A549 (cell line): Measurements from ENCODE around the gene PRKN. TPM values are rescaled to one million over a fixed set of nuclear protein-coding genes. Genes with fewer than 3 reads are reported as not detected.

ENCODE experiments used
- ATAC-seq, 2 experiments: fragments of 200-7000 bp in 1 of 2; fragments of >200 bp in 1 of 2; cut with Nextera tagmentation in 1 of 2; cut with Tn5 transposase in 1 of 2; 3 replicates each; pipeline versions ENCODE4 v1.8.0 to v1.9.1; 2018 to 2020; ENCODE audit warnings: mild to moderate bottlenecking in 1 of 2, moderate library complexity in 1 of 2
- CTCF ChIA-PET: fragments of 300-600 bp; sonication (Branson Sonifier 250); formaldehyde crosslinking; extraction: SDS; loops from one replicate; lab custom pipeline; 2021; ENCODE audit warnings: antibody characterized with exemption, inconsistent platforms; lab: Yijun Ruan, JAX
- POLR2A ChIA-PET: fragments of 350-600 bp; formaldehyde crosslinking; extraction: SDS; loops from one replicate; lab custom pipeline; 2021; ENCODE audit warnings: antibody characterized with exemption, inconsistent platforms; lab: Yijun Ruan, JAX
- DNase-seq, 2 experiments: peaks; one replicate each; pipeline versions ENCODE4 v3.0.0 to v3.0.0-alpha.2; 2011 to 2016; ENCODE audit warnings: low read depth in 1 of 2, low spot score in 1 of 2
- FAIRE-seq: peaks from 2 replicates; lab custom pipeline; 2011; peaks lifted over from hg19 to GRCh38; lab: Jason Lieb, UNC
- H3K27ac ChIP-seq, 2 experiments: fragments of >200 bp; sonication (Bioruptor Twin); formaldehyde crosslinking; 3 replicates each; pipeline ENCODE4 v1.5.1; 2016 to 2017
- H3K4me1 ChIP-seq: fragments of >200 bp; sonication (Bioruptor Twin); formaldehyde crosslinking; 3 replicates; pipeline ENCODE4 v1.6.1; 2016
- H3K4me2 ChIP-seq: fragments of >200 bp; sonication (Bioruptor Twin); formaldehyde crosslinking; 3 replicates; pipeline ENCODE4 v1.6.1; 2016
- H3K4me3 ChIP-seq: fragments of >200 bp; sonication (Bioruptor Twin); formaldehyde crosslinking; 3 replicates; pipeline ENCODE4 v1.5.1; 2016
- H3K9me3 ChIP-seq: fragments of >200 bp; sonication (Bioruptor Twin); formaldehyde crosslinking; 3 replicates; pipeline ENCODE4 v1.6.1; 2016
- ATOH8 ChIP-seq: fragments of 250-450 bp; sonication (Bioruptor Pico); IDR thresholded peaks from 2 replicates; pipeline ENCODE4 v1.5.0; 2020; ENCODE audit warnings: low read depth, mild to moderate bottlenecking, moderate library complexity
- BCL3 ChIP-seq: fragments of >200 bp; sonication (Bioruptor Twin); formaldehyde crosslinking; IDR thresholded peaks from 3 replicates; pipeline ENCODE4 v1.6.1; 2016
- CEBPB ChIP-seq, 2 experiments: fragments of >200 bp in 1 of 2; sonication (Bioruptor Twin) in 1 of 2; formaldehyde crosslinking in 1 of 2; IDR thresholded peaks; 2 replicates each; pipeline ENCODE4 v1.6.1; 2012 to 2016
- CHD4 ChIP-seq: fragments of 200-600 bp; sonication (generic); IDR thresholded peaks from 2 replicates; pipeline ENCODE4 v1.6.1; 2016; ENCODE audit warnings: antibody characterized with exemption, mild to moderate bottlenecking, borderline replicate concordance
- CTCF ChIP-seq: fragments of >200 bp; sonication (Bioruptor Twin); formaldehyde crosslinking; IDR thresholded peaks from 3 replicates; pipeline ENCODE4 v1.5.1; 2016
- EHF ChIP-seq: fragments of 250-450 bp; sonication (Bioruptor Pico); IDR thresholded peaks from 2 replicates; pipeline ENCODE4 v1.5.0; 2020; ENCODE audit warnings: mild to moderate bottlenecking
- ELK1 ChIP-seq: fragments of 150-350 bp; IDR thresholded peaks from 2 replicates; pipeline ENCODE4 v1.6.1; 2014; ENCODE audit warnings: low read depth, mild to moderate bottlenecking, low read length
- ESRRA ChIP-seq: fragments of 150-350 bp; IDR thresholded peaks from 2 replicates; pipeline ENCODE4 v1.6.1; 2014; ENCODE audit warnings: mild to moderate bottlenecking, low read length, borderline replicate concordance
- FOSB ChIP-seq: fragments of 250-450 bp; sonication (Bioruptor Pico); IDR thresholded peaks from 2 replicates; pipeline ENCODE4 v1.5.0; 2020; ENCODE audit warnings: mild to moderate bottlenecking, moderate library complexity
- FOXS1 ChIP-seq: fragments of 250-450 bp; sonication (Bioruptor Pico); IDR thresholded peaks from 2 replicates; pipeline ENCODE4 v1.5.0; 2020; ENCODE audit warnings: mild to moderate bottlenecking, moderate library complexity
- HDAC2 ChIP-seq: fragments of 200-600 bp; sonication (generic); IDR thresholded peaks from 2 replicates; pipeline ENCODE4 v1.6.1; 2016
- HOXB13 ChIP-seq: fragments of 250-450 bp; sonication (Bioruptor Pico); IDR thresholded peaks from 2 replicates; pipeline ENCODE4 v1.5.0; 2020; ENCODE audit warnings: low read depth, mild to moderate bottlenecking, moderate library complexity
- HOXB5 ChIP-seq: fragments of 250-450 bp; sonication (Bioruptor Pico); IDR thresholded peaks from 2 replicates; pipeline ENCODE4 v1.5.0; 2020; ENCODE audit warnings: mild to moderate bottlenecking, moderate library complexity
- JUN ChIP-seq, 2 experiments: fragments of >200 bp; sonication (Bioruptor Twin); formaldehyde crosslinking; IDR thresholded peaks; 2 replicates in 1 of 2; 3 replicates in 1 of 2; pipeline ENCODE4 v1.6.1; 2016 to 2017
- JUNB ChIP-seq: fragments of >200 bp; sonication (Bioruptor Twin); formaldehyde crosslinking; IDR thresholded peaks from 2 replicates; pipeline ENCODE4 v1.6.1; 2016
- KDM1A ChIP-seq: fragments of 200-600 bp; sonication (generic); IDR thresholded peaks from 2 replicates; pipeline ENCODE4 v1.6.1; 2016; ENCODE audit warnings: low read depth, mild to moderate bottlenecking
- NPAS2 ChIP-seq: fragments of 250-450 bp; sonication (Bioruptor Pico); IDR thresholded peaks from 2 replicates; pipeline ENCODE4 v1.8.0; 2022; ENCODE audit warnings: mild to moderate bottlenecking, moderate library complexity, borderline replicate concordance
- PBX3 ChIP-seq: IDR thresholded peaks from 2 replicates; pipeline ENCODE4 v1.6.1; 2012
- PHF8 ChIP-seq: fragments of 200-600 bp; sonication (generic); IDR thresholded peaks from 2 replicates; pipeline ENCODE4 v1.6.1; 2016; ENCODE audit warnings: low read depth, mild to moderate bottlenecking, antibody characterized with exemption, moderate library complexity, borderline replicate concordance
- POLR2A ChIP-seq: IDR thresholded peaks from 2 replicates; pipeline ENCODE4 v1.6.1; 2012; ENCODE audit warnings: mild to moderate bottlenecking, low read length
- RFX5 ChIP-seq: fragments of 450-650 bp; IDR thresholded peaks from 2 replicates; pipeline ENCODE4 v1.7.1; 2014; ENCODE audit warnings: antibody characterized with exemption, mild to moderate bottlenecking, moderate library complexity
- RNF2 ChIP-seq: fragments of 200-600 bp; sonication (generic); IDR thresholded peaks from 2 replicates; pipeline ENCODE4 v1.6.1; 2016; ENCODE audit warnings: low read depth, mild to moderate bottlenecking, antibody characterized with exemption, moderate library complexity, borderline replicate concordance
- SMC3 ChIP-seq: fragments of >200 bp; sonication (Bioruptor Twin); formaldehyde crosslinking; IDR thresholded peaks from 3 replicates; pipeline ENCODE4 v1.6.1; 2018; ENCODE audit warnings: inconsistent platforms
- SREBF2 ChIP-seq: fragments of 450-650 bp; IDR thresholded peaks from 2 replicates; pipeline ENCODE4 v1.6.1; 2014; ENCODE audit warnings: mild to moderate bottlenecking, moderate library complexity
- TP53 ChIP-seq: fragments of 250-450 bp; sonication (Bioruptor Pico); IDR thresholded peaks from 2 replicates; pipeline ENCODE4 v1.5.0; 2021; ENCODE audit warnings: mild to moderate bottlenecking, moderate library complexity
- ZC3H11A ChIP-seq: fragments of 450-650 bp; IDR thresholded peaks from 2 replicates; pipeline ENCODE4 v1.6.1; 2014; ENCODE audit warnings: antibody characterized with exemption, mild to moderate bottlenecking
- WGBS: methylation state at CpG from one replicate; pipeline ENCODE4 v1.1.6; 2017; ENCODE audit errors: missing lambda C conversion rate; 5-methylcytosine and 5-hydroxymethylcytosine counted together
- polyA plus RNA-seq, 4 experiments: library from polyadenylated mRNA; depleted of rRNA in 3 of 4; stranded (reverse); fragments of >200 nt; fragmentation: RNase III in 1 of 4; extraction: RNeasy Plus Mini Kit Qiagen cat#74134 plus additional on column Dnase treatment in 1 of 4; gene quantifications; 2 replicates in 3 of 4; 3 replicates in 1 of 4; pipeline ENCODE4 v1.2.3, GENCODE V29; 2011 to 2017

The PRKN gene
- polyA plus RNA-seq, 2 of the 4 experiments (the other 2 are of a cell fraction), result 0.36 to 0.39 TPM

- FAIRE-seq (no peak), DNase-seq (no peak)
- no peak for TF ChIP-seq POLR2A
- TF ChIP-seq HOXB5 (CRISPR knock-in tag), result no peak
- TF ChIP-seq ZC3H11A, result no peak
- no peak for TF ChIP-seq HOXB13
- TF ChIP-seq HDAC2, result no peak
- no peak for TF ChIP-seq ESRRA
- TF ChIP-seq CTCF, result no peak
- no peak for TF ChIP-seq PHF8
- TF ChIP-seq FOSB, result no peak
- no peak for TF ChIP-seq NPAS2
- no peak for TF ChIP-seq RFX5
- TF ChIP-seq BCL3, result no peak
- TF ChIP-seq, all 56 proteins: peak for 0
- CTCF ChIA-PET, result no interaction called here
- Histone ChIP-seq H3K4me1 (no peaks in the 10 kb centered on the region), H3K4me3 (no peak overlapping the region), H3K9me3 (no peaks in the 10 kb centered on the region), H3K4me2 (no peak overlapping the region), H3K27ac (no peak overlapping the region)
- POLR2A ChIA-PET, result no interaction called here
- no peak for ATAC-seq
These were observed 29.1 kb downstream of the PRKN start for GRCh38 chr6:162698440-162698839.

DNA sequence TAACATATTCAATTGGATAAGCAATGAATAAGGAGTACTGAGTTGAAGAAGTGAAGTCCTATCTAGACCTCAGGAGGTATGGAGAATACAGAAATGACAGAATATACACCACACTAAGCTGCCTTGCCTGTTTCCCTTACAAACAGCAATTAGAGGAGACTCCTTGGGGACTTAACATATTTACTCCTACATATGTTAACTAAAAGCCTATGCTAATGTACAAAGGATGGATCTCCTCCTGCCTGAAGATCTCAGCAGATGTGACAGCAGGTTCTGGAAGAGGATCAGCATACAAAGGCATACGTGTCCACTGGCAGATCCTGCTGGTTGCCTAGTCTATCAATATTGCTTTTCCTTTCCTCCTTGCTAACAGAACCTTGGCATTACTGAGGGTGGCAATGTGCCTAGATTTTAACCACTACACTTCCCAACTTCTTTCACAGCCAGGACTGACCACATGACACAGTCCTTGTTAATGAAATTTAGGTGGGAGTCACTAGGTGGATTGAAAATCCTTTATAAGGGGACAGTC, 29.6 kb downstream of the PRKN start:
- Histone ChIP-seq H3K27ac (no peak overlapping the region), H3K9me3 (no peaks in the 10 kb centered on the region), H3K4me1 (no peaks in the 10 kb centered on the region), H3K4me2 (no peak overlapping the region), H3K4me3 (no peak overlapping the region)
- ChIA-PET POLR2A (no interaction called here), CTCF (no interaction called here)
- TF ChIP-seq PHF8 (no peak), BCL3 (no peak), EHF (CRISPR knock-in tag) (no peak), JUNB (no peak), CHD4 (no peak), CEBPB (IDR thresholded peaks at IDR 0.05) (no peak), SREBF2 (no peak), PBX3 (no peak), TP53 (no peak), ELK1 (no peak), KDM1A (no peak), SMC3 (no peak), RNF2 (no peak), FOXS1 (no peak), ATOH8 (CRISPR knock-in tag) (no peak), JUN (IDR thresholded peaks at IDR 0.05) (no peak)
- WGBS, result 10% methylated on average over 1 of the region's 1 CpG
- no peak for FAIRE-seq
- DNase-seq, result no peak
- ATAC-seq, result no peak
